T follicular helper cell (primary cell): ENCODE measurements around the gene AOPEP.

Experiments used
- DNase-seq: peaks from one replicate; pipeline ENCODE4 v3.0.0-alpha.2; 2020; ENCODE audit warnings: low read depth

Gene AOPEP

DNA sequence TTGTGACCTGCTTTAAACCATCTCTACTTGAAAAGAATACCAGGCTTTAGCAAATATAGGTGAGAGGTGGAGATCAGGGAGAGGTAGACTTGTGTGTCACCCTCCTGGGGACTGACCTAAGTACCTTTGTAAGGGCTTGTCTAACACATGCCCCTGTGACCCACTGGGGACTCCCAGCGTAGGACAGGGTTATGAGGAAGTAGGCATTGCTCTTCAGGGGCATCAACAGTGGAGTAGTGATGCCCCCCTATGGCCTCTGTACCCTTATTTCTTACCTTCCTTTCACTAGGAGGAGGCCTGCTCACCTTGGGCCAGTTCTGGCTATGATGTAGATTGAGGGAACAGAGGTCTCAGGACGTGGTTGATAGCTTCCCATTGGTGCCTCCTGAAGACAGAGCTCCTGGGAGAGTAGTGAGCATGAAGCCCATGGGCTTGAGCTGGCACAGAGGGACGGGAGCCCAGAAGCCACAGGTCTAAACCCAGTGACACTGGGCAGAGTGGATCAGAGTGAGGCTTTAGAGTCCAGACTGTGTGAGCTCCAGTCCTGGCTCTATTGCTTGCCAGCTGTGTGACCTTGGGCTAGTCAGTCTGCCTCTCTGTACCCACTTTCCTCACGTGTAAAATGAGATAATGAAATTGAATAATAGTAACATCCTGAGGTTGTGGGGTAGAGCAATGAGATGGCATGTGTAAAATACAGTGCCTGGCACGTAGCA, 191.7 kb downstream of the AOPEP start:
- no peak for DNase-seq

DNA sequence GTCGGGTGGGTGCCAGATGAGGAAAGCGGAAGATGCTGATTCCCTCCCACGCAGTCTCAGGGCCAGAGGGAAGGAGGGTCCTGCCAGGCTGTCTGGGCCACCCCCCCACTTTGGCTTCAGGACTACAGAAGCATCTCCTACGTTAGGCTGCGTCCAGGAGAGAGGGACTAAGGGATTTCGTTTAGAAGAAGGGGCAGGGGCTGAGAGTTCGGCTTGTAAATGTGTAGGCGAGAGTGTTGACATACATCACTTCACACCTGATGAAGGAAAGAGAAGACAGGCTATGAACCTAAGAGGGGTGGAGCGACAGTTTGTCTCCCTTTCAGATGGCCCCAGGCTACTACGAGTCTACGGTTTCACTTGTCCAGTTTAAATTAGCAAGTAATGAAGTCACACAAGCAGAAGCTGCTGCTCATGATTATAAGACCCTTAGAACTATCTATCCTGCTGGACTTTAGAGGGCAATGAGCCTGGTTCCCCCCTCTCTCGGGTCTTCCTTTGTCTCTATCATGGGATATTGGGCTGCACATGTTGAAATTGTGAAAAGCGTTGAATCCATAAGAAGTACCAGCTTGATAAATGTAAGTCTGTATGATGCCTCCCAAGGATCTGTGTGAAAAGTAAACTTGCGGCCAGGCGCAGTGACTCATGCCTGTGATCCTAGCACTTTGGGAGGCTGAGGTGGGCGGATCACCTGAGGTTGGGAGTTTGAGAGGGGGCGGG, 193.0 kb downstream of the AOPEP start:
- no peak for DNase-seq

DNA sequence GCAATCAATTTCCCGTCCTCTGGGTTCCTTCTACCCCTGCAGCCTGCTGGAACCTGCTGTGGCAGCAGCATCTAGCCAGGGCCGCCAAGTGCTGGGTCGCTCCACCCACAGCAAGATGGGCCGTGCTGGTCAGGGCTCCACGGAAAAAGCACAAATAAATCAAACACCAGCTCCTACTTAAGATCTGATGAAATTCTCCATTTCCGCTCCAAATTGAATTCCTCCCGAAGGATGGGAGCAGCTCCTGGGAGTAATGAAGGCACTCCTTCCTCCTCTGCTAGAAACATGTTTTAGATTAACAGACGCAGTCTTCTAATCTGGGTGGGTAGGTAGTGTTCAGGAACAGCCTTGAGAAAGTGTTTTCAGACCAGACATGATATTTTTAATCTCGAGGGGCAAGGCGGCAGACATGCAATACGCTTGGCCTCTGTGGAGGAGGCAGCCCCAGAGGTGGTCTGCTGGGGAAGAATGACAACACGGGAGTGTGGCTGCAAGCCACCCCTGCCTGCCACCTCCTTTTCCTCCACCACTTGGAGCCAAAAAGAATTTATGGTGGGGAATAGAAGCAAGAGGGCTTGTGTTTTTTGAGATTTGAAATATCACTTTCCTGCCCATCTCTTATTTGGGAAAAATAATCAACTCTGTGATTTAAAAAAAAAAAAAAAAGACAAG, 194.1 kb downstream of the AOPEP start:
- DNase-seq: no peak

DNA sequence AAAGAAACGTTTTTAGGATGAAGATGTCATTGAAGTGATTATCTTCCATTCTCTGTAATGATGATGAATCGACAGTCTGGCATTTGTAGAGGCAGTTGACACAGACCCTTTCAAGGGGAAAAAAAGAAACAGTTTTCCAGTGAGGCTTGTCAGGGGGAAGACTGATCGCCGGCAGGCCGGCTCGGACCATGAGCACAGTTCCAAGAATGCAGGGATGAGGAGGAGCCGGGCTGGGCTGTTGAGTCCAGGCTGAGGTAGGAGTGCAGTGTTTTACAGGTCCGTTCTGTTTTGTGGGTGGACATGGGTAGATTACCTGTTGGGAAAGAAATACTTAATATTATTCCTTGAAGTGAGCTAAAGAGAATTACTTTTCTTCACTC, 194.6 kb downstream of the AOPEP start:
- DNase-seq: no peak

GRCh38 chr9:94921656-94922055, 195.2 kb downstream of the AOPEP start:
- no peak for DNase-seq

DNA sequence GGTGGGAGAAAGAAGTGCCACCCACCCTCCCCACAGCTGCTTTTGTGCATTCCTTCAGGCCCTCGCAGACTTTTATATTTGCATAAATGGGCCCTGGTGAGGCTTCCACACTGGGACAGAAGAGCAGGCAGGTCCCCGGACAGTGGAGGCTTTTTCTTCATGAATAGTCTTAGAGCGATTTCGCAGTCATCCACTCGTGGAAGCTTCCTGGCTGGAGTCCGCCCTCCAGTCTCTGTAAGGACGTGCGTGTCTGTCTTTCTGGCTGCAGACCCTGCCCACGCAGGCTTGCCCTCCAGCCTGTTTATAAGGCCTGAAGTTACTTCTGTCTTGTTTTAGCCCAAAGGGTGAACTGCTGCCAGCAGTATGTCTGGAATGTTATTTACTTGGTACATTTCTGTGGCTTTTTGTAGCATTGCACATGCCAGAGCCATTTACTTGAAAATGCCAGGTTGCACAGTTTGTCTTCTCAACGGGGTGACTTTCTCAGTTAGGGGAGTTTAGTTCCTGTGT, 195.7 kb downstream of the AOPEP start:
- DNase-seq: no peak

- no peak for DNase-seq
Measured at GRCh38 chr9:94922691-94923107, 196.2 kb downstream of the AOPEP start.

DNA sequence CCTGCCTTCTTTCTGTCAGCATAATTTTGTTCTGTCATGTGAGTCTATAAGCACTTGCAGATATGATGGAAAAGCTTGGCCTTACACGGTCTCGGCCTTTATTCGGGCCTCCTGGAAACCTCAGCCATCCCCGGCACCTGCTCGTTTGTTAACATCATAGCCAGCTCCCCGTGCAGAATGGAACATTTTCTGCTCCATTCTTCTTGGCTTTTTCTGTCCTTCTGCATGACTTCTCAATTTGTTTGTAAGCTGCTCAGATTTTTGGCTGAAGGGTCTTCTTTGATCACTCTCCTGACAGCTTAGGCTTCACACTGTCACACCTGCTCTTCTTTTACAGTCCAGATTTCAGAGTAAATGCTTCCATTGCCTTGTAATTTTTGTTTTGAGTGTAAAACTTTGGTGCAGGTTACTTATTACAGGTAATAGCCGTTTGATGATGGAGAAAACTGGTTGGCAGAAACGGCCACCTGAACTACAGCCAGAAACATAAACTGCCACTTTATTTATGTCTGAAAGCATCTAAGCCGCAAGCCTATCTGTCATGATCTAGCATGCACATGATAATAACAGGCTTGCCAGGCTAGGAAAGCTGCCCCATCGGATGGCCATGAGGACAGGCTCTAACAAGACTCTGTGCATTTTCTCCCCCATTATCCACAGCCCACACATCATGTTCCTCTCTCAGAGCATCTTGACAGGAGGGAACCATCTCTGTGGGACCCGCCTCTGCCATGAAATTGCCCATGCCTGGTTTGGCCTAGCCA, 197.0 kb downstream of the AOPEP start:
- DNase-seq: no peak

DNA sequence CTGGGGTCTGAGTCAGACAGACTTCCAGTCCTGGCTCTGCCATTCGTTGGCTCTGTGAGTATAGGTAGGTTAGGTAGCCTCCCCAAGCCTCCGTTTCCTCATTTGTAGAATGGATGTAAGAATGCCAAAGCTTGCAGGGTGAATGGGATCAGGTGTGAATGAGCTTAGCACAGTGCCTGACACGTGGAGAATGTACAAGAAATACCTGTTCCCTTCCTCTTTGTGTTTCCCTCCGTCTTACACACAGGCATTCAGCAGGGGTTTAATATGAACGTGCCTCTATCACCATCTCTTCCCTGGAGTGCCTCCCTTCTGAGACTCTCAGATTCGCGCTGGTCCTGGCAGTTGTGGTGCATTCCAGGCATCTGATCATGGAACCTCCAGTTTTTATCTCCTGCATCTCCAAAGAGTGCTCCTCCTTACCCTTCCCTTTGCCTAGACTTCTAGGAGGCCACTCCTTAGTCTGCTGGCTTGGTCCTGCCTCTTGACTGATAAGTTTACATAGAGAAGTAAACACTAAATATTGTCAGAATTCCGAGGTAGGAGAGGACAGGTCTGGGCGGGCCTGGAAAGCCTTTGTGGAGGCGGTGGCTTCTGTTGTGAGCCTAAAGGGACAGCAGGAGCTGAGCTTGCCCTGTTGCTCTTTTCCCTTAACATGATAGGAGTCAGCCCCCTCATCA, 199.4 kb downstream of the AOPEP start:
- no peak for DNase-seq

DNA sequence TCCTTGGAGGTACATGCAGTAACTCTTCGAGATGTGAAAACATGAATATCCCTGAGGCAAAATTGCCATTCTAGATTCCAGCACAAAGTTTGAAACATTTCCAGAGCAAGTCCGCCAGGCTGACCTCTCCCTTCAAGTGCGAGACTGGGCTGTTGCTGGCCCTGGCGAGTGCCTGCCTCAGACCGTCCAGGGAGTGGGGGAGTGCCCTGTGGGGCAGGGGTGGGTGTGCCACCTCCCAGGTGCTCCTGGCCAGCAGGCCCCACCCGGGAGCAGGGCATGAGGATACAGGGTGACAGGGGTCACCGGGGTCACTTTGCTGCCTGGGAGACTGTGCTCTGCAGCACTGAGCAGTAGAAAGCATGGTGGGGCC, 199.9 kb downstream of the AOPEP start:
- DNase-seq: no peak

GRCh38 chr9:94927048-94927761, 200.7 kb downstream of the AOPEP start:
- no peak for DNase-seq

GRCh38 chr9:94927762-94928670, 201.5 kb downstream of the AOPEP start:
- DNase-seq: no peak

- DNase-seq: no peak
Measured at GRCh38 chr9:94928691-94929368, 202.3 kb downstream of the AOPEP start.

- no peak for DNase-seq
Measured at GRCh38 chr9:94929369-94929756, 202.9 kb downstream of the AOPEP start.

DNA sequence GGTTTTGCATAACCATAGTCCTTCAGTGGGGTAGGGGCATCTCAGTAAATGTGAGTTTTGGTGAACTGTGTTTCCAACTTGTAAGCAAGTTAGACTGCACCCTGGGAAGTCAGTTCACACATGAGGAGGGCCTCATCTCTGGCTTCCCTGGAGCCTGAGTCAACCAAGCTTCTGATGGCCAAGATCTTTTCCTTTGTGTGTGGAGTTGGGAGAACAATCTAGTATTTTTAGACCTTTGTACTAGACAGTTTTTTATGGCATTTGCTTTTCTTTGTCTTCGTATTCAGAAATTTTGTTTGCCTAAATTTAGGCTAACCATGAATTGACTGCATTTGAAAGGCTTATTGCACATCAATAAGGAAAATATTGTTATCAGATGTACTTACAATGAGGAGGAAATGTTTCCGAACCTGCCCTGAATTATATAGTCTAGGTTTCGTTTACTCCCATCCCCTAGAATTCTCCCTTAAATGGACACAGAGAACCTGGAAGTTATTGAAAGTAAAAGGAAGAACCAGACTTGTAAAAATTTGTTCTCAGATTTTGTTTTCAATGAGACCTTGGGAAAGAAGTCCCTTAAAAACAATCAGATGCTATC, 204.6 kb downstream of the AOPEP start:
- no peak for DNase-seq

DNA sequence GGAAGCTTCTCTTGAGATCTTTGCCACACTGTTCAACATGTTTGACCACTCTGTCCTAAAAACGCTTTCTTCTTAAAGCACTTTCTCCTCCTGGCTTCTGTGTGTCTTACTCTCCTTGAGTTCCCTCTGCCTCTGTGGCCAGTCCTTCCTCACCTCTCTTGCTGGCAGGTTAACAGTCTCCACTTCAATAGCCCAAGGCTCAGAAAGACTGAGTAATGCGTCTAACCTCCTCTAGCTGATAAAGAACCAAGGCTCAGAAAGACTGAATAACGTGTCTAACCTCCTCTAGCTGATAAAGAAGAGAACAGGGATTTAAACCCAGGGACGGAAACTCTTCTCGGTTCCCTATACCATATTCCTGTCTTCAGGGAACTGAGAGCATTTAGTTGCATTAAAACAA, 205.2 kb downstream of the AOPEP start:
- no peak for DNase-seq

DNA sequence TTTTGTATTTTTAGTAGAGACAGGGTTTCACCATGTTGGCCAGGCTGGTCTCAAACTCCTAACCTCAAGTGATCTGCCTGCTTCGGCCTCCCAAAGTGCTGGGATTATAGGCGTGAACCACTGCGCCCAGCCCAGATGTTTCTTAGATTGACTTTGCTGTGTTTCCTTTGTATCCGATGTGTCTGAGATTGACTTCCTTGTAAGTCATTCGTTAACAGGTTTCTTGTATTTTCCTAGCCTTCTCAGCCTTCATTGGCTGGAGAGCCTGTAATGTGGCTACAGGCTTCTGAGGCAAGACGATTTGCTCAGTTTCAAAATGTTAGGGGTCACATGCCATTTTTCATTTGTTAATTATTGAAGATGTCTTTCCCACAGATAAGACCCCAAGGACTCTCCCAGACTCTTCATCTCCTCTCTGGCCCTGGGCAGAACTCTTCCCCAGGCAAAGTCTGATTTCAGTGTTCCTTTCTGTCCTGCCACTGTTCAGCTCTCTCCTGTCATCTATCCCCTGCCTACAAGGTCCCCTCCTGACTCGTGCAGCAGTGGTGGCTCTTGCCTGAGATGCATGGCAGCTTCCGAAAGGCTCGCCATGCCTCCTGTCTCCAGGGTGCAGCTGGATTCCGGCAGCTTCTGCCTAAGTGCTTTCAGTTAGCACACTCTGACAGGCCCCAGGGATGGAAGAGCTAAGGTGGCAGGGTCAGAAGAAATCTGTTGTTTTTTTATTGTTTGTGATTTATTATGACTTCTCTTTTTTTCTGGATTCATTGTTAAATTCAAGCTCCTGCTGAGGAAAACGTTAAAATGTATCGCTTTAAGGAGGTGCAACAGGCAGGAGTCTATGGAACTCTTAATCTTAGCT, 206.4 kb downstream of the AOPEP start:
- no peak for DNase-seq

- no peak for DNase-seq
Measured at GRCh38 chr9:94933511-94933828, 207.0 kb downstream of the AOPEP start.
